Neural cell (in vitro differentiated cells): ENCODE results near the gene SF1.

Experiments used
- POLR2AphosphoS5 ChIP-seq: IDR thresholded peaks from 2 replicates; pipeline ENCODE4 v1.6.1; 2012
- TF ChIP-seq, protein P1 (sequence below): fragments of 450-650 bp; IDR thresholded peaks from 2 replicates; pipeline ENCODE4 v1.5.1; 2014; ENCODE audit warnings: antibody characterized with exemption, mild to moderate bottlenecking, moderate library complexity; ENCODE audit not compliant: poor library complexity, severe bottlenecking

DNA sequence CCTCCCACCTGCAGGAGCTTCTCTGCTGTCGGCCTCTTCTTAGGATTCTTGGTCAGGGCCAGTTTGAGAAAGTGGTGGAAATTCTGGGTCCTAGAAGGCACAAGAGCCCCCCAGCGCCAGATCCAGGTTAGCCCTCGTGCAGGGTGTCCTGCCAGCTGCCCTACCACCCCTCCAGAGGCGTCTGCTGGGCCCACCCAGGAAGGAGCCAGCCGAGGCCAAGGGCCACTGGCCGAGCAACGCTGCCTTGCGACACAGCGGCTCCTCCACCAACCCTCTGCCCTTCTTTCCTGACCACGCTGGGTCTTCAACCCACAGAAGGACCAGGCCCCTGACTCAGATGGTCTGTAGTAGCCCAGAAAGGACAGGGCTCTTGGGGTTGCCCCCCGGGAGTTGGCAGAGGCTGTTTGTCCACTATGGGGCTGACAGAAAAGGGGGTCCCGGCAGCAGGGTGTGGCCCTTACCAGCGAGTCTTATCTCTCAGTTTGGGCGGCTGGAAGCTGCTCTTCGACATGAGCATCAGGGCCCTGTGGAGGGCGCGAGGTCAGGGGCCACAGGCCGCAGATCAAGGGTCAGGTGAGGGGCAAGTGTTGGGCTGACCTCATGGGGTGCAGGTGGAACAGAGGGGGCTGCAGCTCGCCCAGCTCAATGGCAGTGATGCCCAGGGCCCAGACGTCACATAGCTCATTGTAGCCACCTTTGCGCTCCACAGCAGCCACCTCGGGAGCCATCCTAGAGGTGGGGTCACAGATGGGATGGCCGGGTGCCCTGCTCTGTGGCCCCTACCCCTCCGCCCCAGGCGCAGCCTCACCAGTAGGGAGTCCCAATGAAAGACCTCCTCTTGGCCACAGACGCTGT lies 22.2 kb upstream of the SF1 start:
- TF ChIP-seq, protein P1, sequence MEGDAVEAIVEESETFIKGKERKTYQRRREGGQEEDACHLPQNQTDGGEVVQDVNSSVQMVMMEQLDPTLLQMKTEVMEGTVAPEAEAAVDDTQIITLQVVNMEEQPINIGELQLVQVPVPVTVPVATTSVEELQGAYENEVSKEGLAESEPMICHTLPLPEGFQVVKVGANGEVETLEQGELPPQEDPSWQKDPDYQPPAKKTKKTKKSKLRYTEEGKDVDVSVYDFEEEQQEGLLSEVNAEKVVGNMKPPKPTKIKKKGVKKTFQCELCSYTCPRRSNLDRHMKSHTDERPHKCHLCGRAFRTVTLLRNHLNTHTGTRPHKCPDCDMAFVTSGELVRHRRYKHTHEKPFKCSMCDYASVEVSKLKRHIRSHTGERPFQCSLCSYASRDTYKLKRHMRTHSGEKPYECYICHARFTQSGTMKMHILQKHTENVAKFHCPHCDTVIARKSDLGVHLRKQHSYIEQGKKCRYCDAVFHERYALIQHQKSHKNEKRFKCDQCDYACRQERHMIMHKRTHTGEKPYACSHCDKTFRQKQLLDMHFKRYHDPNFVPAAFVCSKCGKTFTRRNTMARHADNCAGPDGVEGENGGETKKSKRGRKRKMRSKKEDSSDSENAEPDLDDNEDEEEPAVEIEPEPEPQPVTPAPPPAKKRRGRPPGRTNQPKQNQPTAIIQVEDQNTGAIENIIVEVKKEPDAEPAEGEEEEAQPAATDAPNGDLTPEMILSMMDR: no peak
- no peak for TF ChIP-seq POLR2AphosphoS5
